ENCODE data around the gene MCEE.

The MCEE gene

DNA sequence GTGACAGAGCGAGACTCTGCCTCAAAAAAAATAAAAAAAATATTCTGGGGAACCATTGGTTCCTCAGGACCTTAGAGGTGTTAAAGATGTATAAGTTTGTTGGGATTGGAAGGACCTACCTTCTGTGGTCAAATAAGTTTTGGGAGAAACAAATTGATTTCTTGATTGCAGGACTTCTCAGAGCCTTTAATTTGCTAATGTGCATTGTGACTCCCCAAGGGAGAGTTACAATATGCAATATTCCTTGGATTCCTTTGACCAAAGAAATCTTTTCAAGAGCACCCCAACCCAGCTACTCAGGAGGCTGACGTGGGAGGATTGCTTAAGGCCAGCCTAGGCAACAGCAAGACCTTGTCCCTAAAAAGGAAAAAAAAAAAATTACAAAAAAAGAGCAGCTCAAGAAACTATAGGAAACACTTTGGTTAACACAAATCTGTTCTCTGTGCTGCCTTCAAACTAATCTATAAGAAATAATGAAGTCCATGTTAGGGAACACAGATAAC lies 55.1 kb downstream of the MCEE start:
- no peak for DNase-seq (ENCODE audit: low read depth)
- H3K4me3 ChIP-seq (ENCODE audit: control insufficient read depth, low read depth, low read length), result no peak overlapping the region
- TF ChIP-seq CTCF (conservative IDR thresholded peaks at IDR 0.05; ENCODE audit: control insufficient read depth, insufficient read depth, low read depth, low read length), result no peak

- H3K4me3 ChIP-seq (ENCODE audit: control insufficient read depth, low read depth, low read length), result no peak overlapping the region
- TF ChIP-seq CTCF (conservative IDR thresholded peaks at IDR 0.05; ENCODE audit: control insufficient read depth, insufficient read depth, low read depth, low read length), result no peak
- no peak for DNase-seq (ENCODE audit: low read depth)
Measured at GRCh38 chr2:71073475-71073874, 56.6 kb downstream of the MCEE start.

DNA sequence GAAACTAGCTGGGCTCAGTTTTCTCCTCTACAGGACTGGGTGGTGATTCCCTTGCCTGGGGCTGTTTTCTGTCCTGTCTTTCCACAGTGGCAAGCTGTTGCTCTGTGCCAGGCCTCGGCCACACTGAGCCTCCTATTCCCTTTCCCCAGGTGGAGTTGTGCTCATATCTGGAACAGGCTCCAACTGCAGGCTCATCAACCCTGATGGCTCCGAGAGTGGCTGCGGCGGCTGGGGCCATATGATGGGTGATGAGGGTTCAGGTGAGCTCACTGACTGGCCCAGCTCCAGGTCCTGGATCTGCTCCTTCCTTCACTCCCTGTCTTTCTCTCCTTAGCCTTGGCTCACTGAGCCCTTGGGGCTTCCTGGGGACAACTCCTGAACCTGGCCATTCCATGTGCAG lies 57.5 kb downstream of the MCEE start:
- no peak overlapping the region for H3K4me3 ChIP-seq (ENCODE audit: control insufficient read depth, low read depth, low read length)
- no peak for DNase-seq (ENCODE audit: low read depth)

GRCh38 chr2:71071681-71072398 lies 58.2 kb downstream of the MCEE start:
- DNase-seq (ENCODE audit: low read depth), result no peak
- no peak overlapping the region for H3K4me3 ChIP-seq (ENCODE audit: control insufficient read depth, low read depth, low read length)
- no peak for TF ChIP-seq CTCF (conservative IDR thresholded peaks at IDR 0.05; ENCODE audit: control insufficient read depth, insufficient read depth, low read depth, low read length)

More for the DNA sequence above, 57.5 kb downstream of the MCEE start:
- no peak for TF ChIP-seq CTCF (conservative IDR thresholded peaks at IDR 0.05; ENCODE audit: control insufficient read depth, insufficient read depth, low read depth, low read length)

GRCh38 chr2:71070294-71071093 lies 59.5 kb downstream of the MCEE start:
- peak; percentile 49 for TF ChIP-seq CTCF (conservative IDR thresholded peaks at IDR 0.05; ENCODE audit: control insufficient read depth, insufficient read depth, low read depth, low read length)
- H3K4me3 ChIP-seq (ENCODE audit: control insufficient read depth, low read depth, low read length), result no peak overlapping the region
- peak; percentile 62 for DNase-seq (ENCODE audit: low read depth)

DNA sequence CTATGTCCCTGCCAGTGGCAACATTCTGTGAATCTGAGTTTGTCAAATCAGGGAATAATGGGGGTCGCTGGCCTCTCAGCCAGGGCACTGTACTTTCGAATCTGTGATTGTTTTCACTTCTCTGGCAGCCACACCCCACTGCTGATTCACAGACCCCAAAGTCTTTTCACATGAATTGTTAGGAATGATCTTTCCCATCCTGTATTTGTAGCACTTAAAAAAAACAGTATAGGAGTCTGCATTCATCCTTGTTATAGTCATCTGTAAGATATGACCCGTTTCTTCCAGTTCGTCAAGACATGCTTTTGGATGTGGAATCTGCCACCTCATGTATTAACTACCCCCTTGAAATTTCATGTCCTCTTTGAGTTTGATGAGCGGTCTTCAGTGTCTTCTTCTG lies 60.7 kb downstream of the MCEE start:
- H3K4me3 ChIP-seq (ENCODE audit: control insufficient read depth, low read depth, low read length), result peak overlapping the region; percentile 90
- no peak for TF ChIP-seq CTCF (conservative IDR thresholded peaks at IDR 0.05; ENCODE audit: control insufficient read depth, insufficient read depth, low read depth, low read length)
- peak; percentile 50 for DNase-seq (ENCODE audit: low read depth)
